GM19351 (cell line): ENCODE data around the gene TTC21B.
"Not testable (repeated sequence)": the region's sequence is repeated elsewhere in the genome, so short reads cannot be mapped to it uniquely, and the experiment has no call there.

Source experiments
- ATAC-seq: cut with Tn5 transposase; IDR thresholded peaks from one replicate; pipeline ENCODE4 v1.9.1; 2021; ENCODE audit warnings: mild to moderate bottlenecking, moderate library complexity; ENCODE audit not compliant: unreplicated experiment

TTC21B gene

DNA sequence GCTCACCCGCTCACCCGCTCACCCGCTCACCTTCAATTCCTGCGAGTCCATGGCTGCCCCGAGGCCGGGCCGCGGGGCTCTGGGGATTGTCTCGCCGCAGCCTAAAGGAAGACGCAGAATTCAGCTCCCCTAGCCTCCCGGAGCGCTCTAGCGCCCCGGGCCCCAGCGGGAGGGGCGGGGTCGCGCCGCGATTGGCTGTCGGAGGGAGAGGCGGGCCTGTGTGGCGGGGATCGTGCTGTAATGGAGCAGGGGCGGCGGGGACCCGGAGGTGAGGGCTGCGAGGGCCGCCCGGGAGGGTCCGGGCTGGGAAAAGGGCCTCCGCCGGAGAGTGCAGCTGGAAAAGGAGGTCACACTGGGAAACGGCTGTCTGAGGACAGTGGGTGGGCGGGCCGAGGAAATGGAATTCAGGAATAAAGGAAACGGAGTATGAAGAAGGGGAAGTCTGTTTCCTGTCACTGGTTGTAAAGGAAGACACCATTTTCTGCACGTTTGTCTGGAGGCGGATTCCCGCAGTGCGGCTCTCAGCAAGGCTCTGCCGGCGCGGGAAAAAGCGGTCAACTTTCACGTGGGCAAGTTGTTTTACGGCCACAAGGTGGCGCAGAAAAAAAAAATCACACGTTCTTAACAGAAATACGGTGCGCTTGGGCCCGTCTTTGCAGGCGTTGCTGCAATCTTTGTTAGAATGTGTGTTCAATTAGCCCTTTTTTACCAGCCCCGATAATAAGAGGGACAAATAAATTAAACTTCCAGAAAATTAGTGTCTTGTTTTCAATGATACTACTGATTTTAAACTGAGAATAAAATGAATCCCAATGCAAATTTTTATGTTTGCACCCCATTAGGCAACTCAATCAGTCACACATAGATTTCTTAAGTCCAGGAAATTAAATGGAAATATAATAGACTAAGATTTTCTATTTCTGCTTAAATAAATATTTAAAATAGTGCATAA is at the start of gene TTC21B:
Gene TTC21B (minus strand): TSS at position 122 of the 952 bp plus-strand sequence. CDS start 71 bp downstream, at position 51.
- peak; percentile 91 for ATAC-seq

DNA sequence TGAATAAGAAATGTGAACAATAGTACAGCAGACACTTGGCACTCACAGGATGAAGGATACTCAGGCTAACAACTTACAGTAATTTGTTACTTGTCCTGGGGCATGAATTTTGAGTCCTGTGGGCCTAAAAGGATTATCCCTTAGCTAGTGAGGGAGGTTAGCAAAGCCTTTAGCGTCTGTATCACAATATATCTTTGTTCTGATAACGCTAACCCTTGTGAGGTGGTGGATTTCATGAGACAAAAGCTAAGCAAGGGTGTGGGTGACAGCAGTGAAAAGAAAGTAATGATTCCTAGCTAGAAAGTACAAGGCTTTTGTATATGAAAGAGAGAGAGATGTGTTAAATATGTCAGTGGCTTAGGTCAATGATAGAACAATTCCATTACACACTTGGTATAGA is 46.8 kb upstream of the TTC21B start:
- ATAC-seq, result no peak

DNA sequence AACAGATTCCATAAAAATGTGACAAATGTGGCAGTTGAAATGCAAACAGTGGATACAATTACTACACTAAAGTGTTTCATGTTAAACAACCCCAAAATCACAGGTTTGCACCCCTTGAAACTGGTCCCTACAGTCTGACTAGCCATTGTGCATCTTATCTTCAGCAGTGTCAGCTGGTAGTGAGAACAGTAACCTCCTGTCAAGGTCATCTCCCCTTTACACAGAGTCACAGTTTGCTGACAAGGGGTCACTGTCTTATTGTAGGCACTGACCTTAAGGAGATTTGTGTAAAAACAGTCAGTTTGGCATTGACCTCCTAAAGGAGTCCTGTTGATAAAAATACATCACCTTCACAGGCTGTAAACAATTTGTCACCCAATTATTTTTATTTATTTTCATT is 37.3 kb upstream of the TTC21B start:
- ATAC-seq, result no peak

DNA sequence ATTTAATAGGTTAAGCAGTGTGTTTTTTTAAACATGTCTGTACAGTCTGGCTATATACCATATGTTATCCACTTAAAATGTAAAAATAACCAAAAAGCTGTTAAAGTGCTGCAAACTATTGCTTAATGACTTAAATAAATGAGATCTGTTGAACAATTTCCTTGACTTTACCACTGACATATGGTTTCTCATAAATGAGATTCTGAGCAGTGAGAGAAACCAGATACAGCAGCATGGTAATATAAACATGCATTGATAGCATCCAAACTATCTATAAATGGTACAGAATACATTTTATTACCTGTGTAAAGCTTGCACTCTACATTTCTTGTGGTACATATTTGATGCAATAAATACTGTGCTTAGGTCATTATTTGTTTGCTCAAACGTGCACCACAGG is 36.3 kb upstream of the TTC21B start:
- no peak for ATAC-seq

DNA sequence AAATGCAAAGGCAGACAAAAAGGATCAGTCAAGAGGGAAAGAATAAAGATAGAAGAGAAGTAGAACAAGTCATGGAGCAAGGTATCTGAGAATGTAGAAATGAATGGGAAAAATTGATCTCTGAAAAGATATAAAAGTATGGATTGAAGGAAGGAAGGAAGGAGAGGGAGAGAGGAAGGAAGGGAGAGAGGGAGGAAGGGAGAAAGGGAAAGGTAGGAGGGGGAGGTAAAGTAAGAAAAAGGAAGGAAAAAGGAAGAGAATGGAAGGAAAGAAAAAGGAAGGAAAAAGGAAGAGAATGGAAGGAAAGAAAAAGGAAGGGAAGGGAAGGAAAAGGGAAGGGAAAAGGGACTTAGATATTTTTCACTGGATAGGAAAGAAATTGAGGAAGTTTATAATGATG is 31.5 kb upstream of the TTC21B start:
- no peak for ATAC-seq

DNA sequence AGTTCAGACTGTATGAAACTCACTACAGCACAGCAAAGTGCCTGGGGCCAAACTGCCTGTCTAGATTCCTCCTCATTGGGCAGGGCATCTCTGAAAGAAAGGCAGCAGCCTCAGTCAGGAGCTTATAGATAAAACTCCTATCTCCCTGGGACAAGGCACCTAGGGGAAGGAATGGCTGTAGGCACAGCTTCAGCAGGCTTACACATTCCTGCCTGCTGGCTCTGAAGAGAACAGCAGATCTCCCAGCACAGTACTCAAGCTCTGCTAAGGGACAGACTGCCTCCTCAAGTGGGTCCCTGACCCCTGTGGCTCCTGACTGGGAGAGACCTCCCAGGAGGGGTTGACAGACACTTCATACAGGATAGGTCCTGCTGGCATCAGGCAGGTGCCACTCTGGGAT is 18.6 kb upstream of the TTC21B start:
- ATAC-seq, result not testable (repeated sequence)

GRCh38 chr2:165970663-165971062 is 17.1 kb upstream of the TTC21B start:
- ATAC-seq, result no peak

GRCh38 chr2:165969227-165969626 is 15.7 kb upstream of the TTC21B start:
- no peak for ATAC-seq

GRCh38 chr2:165967746-165968145 is 14.2 kb upstream of the TTC21B start:
- no peak for ATAC-seq

DNA sequence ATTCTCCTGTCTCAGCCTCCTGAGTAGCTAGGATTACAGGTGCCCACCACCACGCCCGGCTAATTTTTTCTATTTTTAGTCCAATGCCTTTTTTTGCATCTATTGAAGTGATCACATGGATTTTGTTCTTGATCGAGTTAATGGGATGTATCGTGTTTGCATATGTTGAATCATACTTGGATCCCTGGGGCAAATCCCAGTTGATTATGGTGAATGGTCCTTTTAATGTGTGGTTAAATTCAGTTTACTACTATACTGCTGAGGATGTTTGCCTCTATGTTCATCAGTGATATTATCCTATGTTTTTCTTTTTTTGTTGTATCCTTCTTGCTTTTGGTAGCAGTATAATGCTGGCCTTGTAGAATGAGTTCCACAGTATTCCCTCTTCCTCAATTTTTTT is 8.2 kb upstream of the TTC21B start:
- ATAC-seq, result no peak

GRCh38 chr2:165959371-165959770 is 5.8 kb upstream of the TTC21B start:
- no peak for ATAC-seq

GRCh38 chr2:165958313-165958960 is 4.9 kb upstream of the TTC21B start:
- ATAC-seq, result no peak

DNA sequence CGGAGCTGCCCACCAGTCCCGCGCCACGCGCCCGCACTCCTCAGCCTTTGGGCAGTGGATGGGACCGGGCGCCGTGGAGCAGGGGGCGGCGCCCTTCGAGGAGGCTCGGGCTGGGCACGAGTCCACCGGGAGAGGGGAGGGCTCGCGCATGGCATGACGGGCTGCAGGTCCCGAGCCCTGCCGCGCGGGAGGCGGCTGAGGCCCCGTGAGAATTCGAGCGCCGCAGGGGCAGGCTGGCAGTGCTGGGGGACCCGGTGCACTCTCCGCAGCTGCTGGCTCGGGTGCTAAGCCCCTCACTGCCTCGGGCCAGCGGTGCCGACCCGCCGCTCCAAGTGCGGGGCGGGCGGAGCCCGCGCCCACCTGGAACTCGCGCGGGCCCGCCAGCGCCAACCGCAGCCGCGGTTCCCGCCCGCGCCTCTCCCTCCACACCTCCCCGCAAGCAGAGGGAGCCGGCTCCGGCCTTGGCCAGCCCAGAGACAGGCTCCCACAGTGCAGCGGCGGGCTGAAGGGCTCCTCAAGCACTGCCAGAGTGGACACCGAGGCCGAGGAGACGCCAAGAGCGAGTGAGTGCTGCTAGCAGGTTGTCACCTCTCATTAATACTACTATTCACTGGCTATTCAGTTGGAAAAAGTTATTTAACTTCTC is 3.6 kb upstream of the TTC21B start:
- ATAC-seq, result no peak

GRCh38 chr2:165953306-165953654 is 296 bp downstream of the TTC21B start:
- ATAC-seq, result peak; percentile 43

DNA sequence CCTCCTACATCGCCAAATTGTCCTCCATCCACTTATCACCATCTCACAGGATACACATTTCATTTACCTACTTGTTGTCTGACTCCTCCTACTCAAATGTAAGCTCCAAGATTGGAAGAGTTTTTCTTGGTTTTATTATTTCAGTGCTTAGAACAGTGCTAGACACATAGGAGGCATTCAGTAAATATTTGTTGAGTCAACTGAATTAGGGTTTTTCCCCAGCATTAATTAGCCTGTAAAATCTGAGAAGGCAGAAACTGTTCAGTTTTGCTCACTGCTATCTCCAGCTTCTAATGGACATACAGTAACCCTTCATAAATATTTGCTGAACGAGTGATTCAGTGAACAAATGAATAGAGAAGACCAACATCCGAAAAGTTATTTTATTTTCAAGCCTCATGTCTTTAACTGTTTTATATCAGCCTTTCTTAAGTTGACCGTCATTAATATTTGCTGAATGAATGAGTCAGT is 800 bp downstream of the TTC21B start:
- no peak for ATAC-seq

DNA sequence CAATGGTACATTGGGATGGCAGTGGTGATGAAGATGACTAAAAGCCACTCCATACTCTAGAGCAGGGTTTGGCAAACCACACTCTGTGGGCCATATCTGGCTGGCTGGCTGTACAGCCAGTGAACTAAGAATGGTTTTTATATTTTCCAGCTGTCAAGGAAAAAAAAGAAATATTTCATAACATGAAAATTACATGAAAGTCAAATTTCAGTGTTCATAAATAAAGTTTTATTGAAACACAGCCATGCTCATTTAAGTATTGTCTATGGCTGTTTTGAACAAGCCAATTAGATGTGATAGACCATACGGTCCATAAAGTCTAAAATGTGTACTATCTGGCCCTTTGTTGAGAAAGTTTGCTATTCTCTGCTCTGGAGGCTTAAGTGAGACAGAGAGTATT is 1.5 kb downstream of the TTC21B start:
- no peak for ATAC-seq

DNA sequence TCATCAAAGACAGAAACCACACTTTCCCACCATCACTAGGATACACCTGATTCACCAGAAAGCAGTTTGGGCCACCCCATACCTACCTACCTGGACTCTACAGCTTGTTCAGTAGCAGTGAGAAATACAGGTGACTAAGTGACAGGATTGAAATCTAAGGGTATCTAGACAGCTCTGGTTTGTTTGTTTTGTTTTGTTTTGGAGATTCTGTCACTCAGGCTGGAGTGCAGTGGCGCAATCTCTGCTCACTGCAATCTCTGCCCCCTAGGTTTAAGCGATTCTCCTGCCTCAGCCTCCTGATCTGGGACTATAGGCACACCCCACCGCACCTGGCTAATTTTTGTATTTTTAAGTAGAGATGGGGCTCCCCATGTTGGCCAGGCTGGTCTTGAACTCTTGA is 3.1 kb downstream of the TTC21B start:
- no peak for ATAC-seq

DNA sequence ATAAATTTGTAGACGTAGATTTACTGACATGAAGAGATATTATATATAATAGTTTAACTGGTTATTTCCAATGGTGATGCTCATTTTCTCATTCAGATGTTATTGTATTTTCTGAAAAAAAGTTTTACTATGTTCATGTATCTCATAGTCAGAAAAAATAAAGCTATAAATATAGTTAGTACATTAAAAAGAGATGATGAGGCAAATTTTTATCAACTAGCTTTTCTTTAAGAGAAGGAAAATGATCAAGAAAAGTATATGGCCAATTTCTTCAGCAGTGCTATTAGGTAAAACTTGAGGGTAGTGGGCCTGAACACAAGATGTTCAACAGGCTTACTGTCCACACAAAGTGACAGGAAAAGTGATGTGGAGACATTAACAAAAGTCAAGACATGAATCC is 11.7 kb downstream of the TTC21B start:
- ATAC-seq, result no peak

- no peak for ATAC-seq
These were observed 15.3 kb downstream of the TTC21B start for GRCh38 chr2:165938237-165938636.

- ATAC-seq, result no peak
These were observed 20.2 kb downstream of the TTC21B start for GRCh38 chr2:165933211-165933910.

DNA sequence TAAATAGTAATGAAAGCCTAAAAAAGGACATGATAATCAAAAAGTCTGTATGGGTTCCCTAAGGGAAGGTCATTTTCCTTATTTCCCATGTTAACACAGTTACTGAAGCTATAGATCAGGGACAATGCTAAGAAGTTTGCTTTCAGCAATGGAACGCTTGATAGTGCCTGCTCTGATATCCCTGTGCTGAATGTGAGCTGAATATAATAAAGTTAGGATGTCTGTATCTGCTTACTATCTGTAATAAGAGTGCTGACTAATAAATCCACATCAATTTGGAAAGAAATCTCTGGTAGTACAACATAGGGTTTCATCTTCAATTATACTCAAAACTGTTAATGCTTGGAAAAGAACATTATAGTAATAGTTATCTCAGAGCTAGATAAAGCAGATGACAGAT is 25.8 kb downstream of the TTC21B start:
- ATAC-seq, result no peak
